ENCODE results near the gene NR2F6. TPM values are rescaled to one million over a fixed set of nuclear protein-coding genes. Genes with fewer than 3 reads are reported as not detected.
"Not testable (repeated sequence)": the region's sequence is repeated elsewhere in the genome, so short reads cannot be mapped to it uniquely, and the experiment has no call there.

The NR2F6 gene
- total and polyA plus RNA-seq, 2 experiments from 2014 or later: 64.0 to 209 TPM

- TF ChIP-seq EZH2 (IDR thresholded peaks at IDR 0.05; ENCODE audit: low read depth, unreplicated experiment) (no peak), REST (IDR thresholded peaks at IDR 0.05; ENCODE audit: unreplicated experiment) (no peak), CTCF (conservative IDR thresholded peaks at IDR 0.05; ENCODE audit: low read depth in 2 of 2) (no peak), JUNB (IDR thresholded peaks at IDR 0.05; ENCODE audit: unreplicated experiment) (no peak), NANOG (IDR thresholded peaks at IDR 0.05; ENCODE audit: borderline replicate concordance) (no peak), ZNF114 (CRISPR knock-in tag; IDR thresholded peaks at IDR 0.05) (no peak), EZH2phosphoT487 (IDR thresholded peaks at IDR 0.05; ENCODE audit: unreplicated experiment) (no peak)
These were observed 33.7 kb upstream of the NR2F6 start (continued) for GRCh38 chr19:17279436-17279835.

GRCh38 chr19:17275441-17276175 is 29.9 kb upstream of the NR2F6 start:
- Mint-ChIP-seq H3K27me3 (ENCODE audit: insufficient read depth, low read depth, poor library complexity) (peaks cover 9% of the 10 kb centered on the region), H3K27ac (no peak overlapping the region), H3K4me1 (no peaks in the 10 kb centered on the region), H3K4me3 (no peak overlapping the region), H3K9me3 (no peaks in the 10 kb centered on the region), H3K36me3 (ENCODE audit: low read depth) (peaks cover 62% of the 10 kb centered on the region)
- H2AFZ ChIP-seq: no peak overlapping the region
- no peaks in the 10 kb centered on the region for H3K79me2 ChIP-seq (replicated peaks; ENCODE audit: insufficient read depth)
- no peaks in the 10 kb centered on the region for H3K9me2 ChIP-seq (ENCODE audit: insufficient read depth)
- H3F3A ChIP-seq (replicated peaks; ENCODE audit: low read depth): peaks cover 15% of the 10 kb centered on the region
- H3K4me3 ChIP-seq: no peak overlapping the region
- ATAC-seq (no peak), DNase-seq (ENCODE audit: low spot score) (no peak)
- H3K27me3 ChIP-seq (ENCODE audit: insufficient read depth): no peaks in the 10 kb centered on the region
- no peak overlapping the region for H3K27ac ChIP-seq (ENCODE audit: low read depth)
- no peaks in the 10 kb centered on the region for H3K4me1 ChIP-seq (ENCODE audit: insufficient read depth)
- no peak overlapping the region for H3K4me2 ChIP-seq
- H4K20me1 ChIP-seq (replicated peaks; ENCODE audit: insufficient read depth): no peaks in the 10 kb centered on the region
- peaks cover 12% of the 10 kb centered on the region for H3K36me3 ChIP-seq (ENCODE audit: insufficient read depth)
- TF ChIP-seq CTCF (conservative IDR thresholded peaks at IDR 0.05; ENCODE audit: low read depth in 2 of 2) (no peak), EZH2phosphoT487 (IDR thresholded peaks at IDR 0.05; ENCODE audit: unreplicated experiment) (no peak), ETS1 (IDR thresholded peaks at IDR 0.05) (no peak), JUNB (IDR thresholded peaks at IDR 0.05; ENCODE audit: unreplicated experiment) (no peak), EZH2 (IDR thresholded peaks at IDR 0.05; ENCODE audit: low read depth, unreplicated experiment) (no peak)

GRCh38 chr19:17274892-17275291 is 29.2 kb upstream of the NR2F6 start:
- not testable (repeated sequence) for H3K79me2 ChIP-seq (replicated peaks; ENCODE audit: insufficient read depth); H4K20me1 ChIP-seq (replicated peaks; ENCODE audit: insufficient read depth); H3K4me3 ChIP-seq; H3K27me3 ChIP-seq (ENCODE audit: insufficient read depth); H3K27me3 Mint-ChIP-seq (ENCODE audit: insufficient read depth, low read depth, poor library complexity); DNase-seq (ENCODE audit: low spot score); ATAC-seq; H3K4me1 ChIP-seq (ENCODE audit: insufficient read depth); H2AFZ ChIP-seq; H3K4me1 Mint-ChIP-seq; H3K9me2 ChIP-seq (ENCODE audit: insufficient read depth); H3K9me3 Mint-ChIP-seq; H3K27ac ChIP-seq (ENCODE audit: low read depth); H3K4me3 Mint-ChIP-seq; H3K4me2 ChIP-seq; H3K27ac Mint-ChIP-seq
- Histone ChIP-seq H3K36me3 (ENCODE audit: insufficient read depth) (peaks cover 16% of the 10 kb centered on the region), H3F3A (replicated peaks; ENCODE audit: low read depth) (peaks cover 15% of the 10 kb centered on the region)
- H3K36me3 Mint-ChIP-seq (ENCODE audit: low read depth): peaks cover 70% of the 10 kb centered on the region

Data from GM23338 (cell line).